Measurements from ENCODE around the gene PIAS1.

DNA sequence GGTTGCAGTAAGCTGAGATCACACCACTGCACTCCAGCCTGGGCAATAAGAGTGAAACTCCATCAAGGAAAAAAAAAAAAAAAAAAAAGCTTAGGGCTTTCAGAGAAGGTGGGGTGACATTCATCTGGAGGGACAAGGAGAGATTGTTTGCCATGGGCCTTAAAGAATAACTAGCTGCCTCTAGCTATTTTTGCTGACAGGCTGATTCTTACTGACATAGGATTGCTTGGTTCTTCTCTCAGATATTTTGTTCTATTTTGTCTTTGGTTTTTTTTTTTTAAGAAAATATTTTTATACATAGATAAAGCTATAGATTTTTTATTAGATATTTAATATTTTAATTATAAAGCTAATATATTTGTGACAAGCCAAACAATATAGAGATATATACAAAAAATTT is 24.2 kb upstream of the PIAS1 start:
- no peak for TF ChIP-seq RAD21 (IDR thresholded peaks at IDR 0.05; ENCODE audit: low read depth)
- TF ChIP-seq CTCF (IDR thresholded peaks at IDR 0.05 in 2 of 3, conservative IDR thresholded peaks at IDR 0.05 in 1 of 3; ENCODE audit: borderline replicate concordance in 1 of 3, insufficient read depth in 1 of 3, low read depth in 2 of 3, low read length in 2 of 3): no peak
- TF ChIP-seq, protein P1, sequence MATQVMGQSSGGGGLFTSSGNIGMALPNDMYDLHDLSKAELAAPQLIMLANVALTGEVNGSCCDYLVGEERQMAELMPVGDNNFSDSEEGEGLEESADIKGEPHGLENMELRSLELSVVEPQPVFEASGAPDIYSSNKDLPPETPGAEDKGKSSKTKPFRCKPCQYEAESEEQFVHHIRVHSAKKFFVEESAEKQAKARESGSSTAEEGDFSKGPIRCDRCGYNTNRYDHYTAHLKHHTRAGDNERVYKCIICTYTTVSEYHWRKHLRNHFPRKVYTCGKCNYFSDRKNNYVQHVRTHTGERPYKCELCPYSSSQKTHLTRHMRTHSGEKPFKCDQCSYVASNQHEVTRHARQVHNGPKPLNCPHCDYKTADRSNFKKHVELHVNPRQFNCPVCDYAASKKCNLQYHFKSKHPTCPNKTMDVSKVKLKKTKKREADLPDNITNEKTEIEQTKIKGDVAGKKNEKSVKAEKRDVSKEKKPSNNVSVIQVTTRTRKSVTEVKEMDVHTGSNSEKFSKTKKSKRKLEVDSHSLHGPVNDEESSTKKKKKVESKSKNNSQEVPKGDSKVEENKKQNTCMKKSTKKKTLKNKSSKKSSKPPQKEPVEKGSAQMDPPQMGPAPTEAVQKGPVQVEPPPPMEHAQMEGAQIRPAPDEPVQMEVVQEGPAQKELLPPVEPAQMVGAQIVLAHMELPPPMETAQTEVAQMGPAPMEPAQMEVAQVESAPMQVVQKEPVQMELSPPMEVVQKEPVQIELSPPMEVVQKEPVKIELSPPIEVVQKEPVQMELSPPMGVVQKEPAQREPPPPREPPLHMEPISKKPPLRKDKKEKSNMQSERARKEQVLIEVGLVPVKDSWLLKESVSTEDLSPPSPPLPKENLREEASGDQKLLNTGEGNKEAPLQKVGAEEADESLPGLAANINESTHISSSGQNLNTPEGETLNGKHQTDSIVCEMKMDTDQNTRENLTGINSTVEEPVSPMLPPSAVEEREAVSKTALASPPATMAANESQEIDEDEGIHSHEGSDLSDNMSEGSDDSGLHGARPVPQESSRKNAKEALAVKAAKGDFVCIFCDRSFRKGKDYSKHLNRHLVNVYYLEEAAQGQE (IDR thresholded peaks at IDR 0.05; ENCODE audit: low read depth): no peak
- TF ChIP-seq POLR2AphosphoS5 (IDR thresholded peaks at IDR 0.05; ENCODE audit: low read depth, low read length): no peak
- TF ChIP-seq JUND (IDR thresholded peaks at IDR 0.05): no peak
- no peak for TF ChIP-seq SIN3A (IDR thresholded peaks at IDR 0.05; ENCODE audit: low read depth)
- TF ChIP-seq ELF1 (IDR thresholded peaks at IDR 0.05; ENCODE audit: borderline replicate concordance, low read depth): no peak
- no peak for TF ChIP-seq POLR2A (IDR thresholded peaks at IDR 0.05; ENCODE audit: borderline replicate concordance, extremely low read depth, insufficient read depth, insufficient read length)
- no peak for TF ChIP-seq ATF3 (IDR thresholded peaks at IDR 0.05)
- no peak for TF ChIP-seq ZNF274 (IDR thresholded peaks at IDR 0.05; ENCODE audit: low read depth, low read length)
- TF ChIP-seq YY1 (IDR thresholded peaks at IDR 0.05; ENCODE audit: extremely low read depth, insufficient replicate concordance, low read depth, low read length): no peak
- no peak for TF ChIP-seq EZH2 (IDR thresholded peaks at IDR 0.05)
- no peak for TF ChIP-seq ZFX (IDR thresholded peaks at IDR 0.05)

All from HCT116 (cell line).